DOHH2 (cell line): ENCODE data around the gene POLK.

Experiments used
- H3F3A ChIP-seq: fragments of 200-600 bp; sonication (generic), shearing (Covaris generic); 2 replicates; pipeline ENCODE4 v1.6.0; 2016; ENCODE audit warnings: antibody characterized with exemption, mild to moderate bottlenecking; ENCODE audit not compliant: control insufficient read depth, insufficient read depth
- H3K27ac ChIP-seq: fragments of 200-600 bp; sonication (generic); 2 replicates; pipeline ENCODE4 v1.5.1; 2014; ENCODE audit warnings: low read depth, mild to moderate bottlenecking, low read length, moderate library complexity
- H3K27me3 ChIP-seq: fragments of 200-600 bp; sonication (generic); 2 replicates; pipeline ENCODE4 v1.6.1; 2014; ENCODE audit warnings: mild to moderate bottlenecking, low read length, mixed read lengths; ENCODE audit not compliant: control insufficient read depth
- H3K36me3 ChIP-seq: fragments of 200-600 bp; sonication (generic); 2 replicates; pipeline ENCODE4 v1.6.1; 2014; ENCODE audit warnings: mild to moderate bottlenecking, low read length, moderate library complexity, mixed read lengths; ENCODE audit not compliant: control insufficient read depth
- H3K4me1 ChIP-seq: fragments of 200-600 bp; sonication (generic); 2 replicates; pipeline ENCODE4 v1.6.1; 2014; ENCODE audit warnings: mild to moderate bottlenecking, low read length, mixed read lengths; ENCODE audit not compliant: control insufficient read depth
- H3K4me2 ChIP-seq: fragments of 200-600 bp; sonication (generic); 2 replicates; pipeline ENCODE4 v1.6.0; 2014; ENCODE audit warnings: mild to moderate bottlenecking, low read length, moderate library complexity
- H3K4me3 ChIP-seq: fragments of 200-600 bp; sonication (generic); 2 replicates; pipeline ENCODE4 v1.5.1; 2014; ENCODE audit warnings: mild to moderate bottlenecking, low read length, mixed read lengths
- H3K79me2 ChIP-seq: fragments of 200-600 bp; sonication (generic); 2 replicates; pipeline ENCODE4 v1.6.1; 2014; ENCODE audit warnings: mild to moderate bottlenecking, low read length, mixed read lengths; ENCODE audit not compliant: control insufficient read depth
- H3K9me2 ChIP-seq: fragments of 200-600 bp; sonication (generic); replicated peaks from 2 replicates; pipeline ENCODE4 v1.6.1; 2014; ENCODE audit warnings: mild to moderate bottlenecking, low read length, mixed read lengths; ENCODE audit not compliant: control insufficient read depth
- H3K9me3 ChIP-seq: fragments of 200-600 bp; sonication (generic); 2 replicates; pipeline ENCODE4 v1.6.1; 2014; ENCODE audit warnings: antibody characterized with exemption, low read length, mixed read lengths; ENCODE audit not compliant: control insufficient read depth, insufficient read depth
- H4K20me1 ChIP-seq: fragments of 200-600 bp; sonication (generic); 2 replicates; pipeline ENCODE4 v1.6.0; 2014; ENCODE audit warnings: low read depth, mild to moderate bottlenecking, antibody characterized with exemption, low read length, moderate library complexity; ENCODE audit not compliant: control insufficient read depth, insufficient read depth
- CTCF ChIP-seq: fragments of 200-600 bp; sonication (generic); IDR thresholded peaks from one replicate; pipeline ENCODE4 v1.5.1; 2014; ENCODE audit warnings: antibody characterized with exemption, mild to moderate bottlenecking, low read depth, low read length; ENCODE audit not compliant: poor library complexity, severe bottlenecking
- EZH2phosphoT487 ChIP-seq: fragments of 200-600 bp; sonication (generic); IDR thresholded peaks from 2 replicates; pipeline ENCODE4 v1.6.1; 2017; ENCODE audit warnings: borderline replicate concordance, mild to moderate bottlenecking, antibody characterized with exemption, low read length, moderate library complexity, mixed read lengths

POLK gene

GRCh38 chr5:75616971-75617621 is 105.4 kb downstream of the POLK start:
- Histone ChIP-seq H3K79me2 (no peaks in the 10 kb centered on the region), H3F3A (no peaks in the 10 kb centered on the region), H3K4me3 (no peak overlapping the region), H3K27me3 (no peaks in the 10 kb centered on the region; the same call in 1 of the 2 replicates), H3K9me3 (no peaks in the 10 kb centered on the region), H3K4me1 (no peaks in the 10 kb centered on the region), H3K9me2 (no peaks in the 10 kb centered on the region), H3K36me3 (no peaks in the 10 kb centered on the region), H3K4me2 (no peak overlapping the region), H3K27ac (no peak overlapping the region), H4K20me1 (no peaks in the 10 kb centered on the region)
- TF ChIP-seq CTCF (no peak), EZH2phosphoT487 (no peak)

DNA sequence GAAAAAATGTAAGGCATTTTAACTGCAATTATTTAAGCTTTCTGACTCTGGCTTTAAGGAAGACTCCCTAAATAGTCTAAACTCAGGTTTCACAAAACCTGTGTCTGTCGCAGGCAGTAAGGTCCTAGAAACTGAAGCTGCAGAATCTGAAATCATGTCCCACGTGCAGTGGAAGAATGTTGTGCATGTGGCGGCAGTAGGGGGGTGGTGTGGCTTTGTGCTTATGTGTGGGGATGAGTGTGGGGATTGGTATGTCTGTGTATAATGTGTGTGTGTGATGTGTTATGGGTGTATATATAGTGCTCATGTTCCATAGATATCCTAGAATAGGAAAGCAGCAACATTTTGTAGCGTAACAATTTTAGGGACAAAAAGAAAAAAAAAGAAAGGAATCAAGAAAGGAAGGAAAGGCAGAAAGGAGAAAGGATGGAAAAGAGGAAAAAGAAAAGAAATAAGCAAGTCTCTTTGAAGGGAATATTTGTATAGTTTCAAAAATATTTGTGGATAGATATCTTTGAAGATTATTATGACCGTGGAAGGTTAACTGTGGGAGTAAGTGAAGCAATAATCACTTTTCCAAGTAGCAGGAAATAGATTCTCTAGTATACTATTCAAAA is 106.2 kb downstream of the POLK start:
- Histone ChIP-seq H3K9me2 (no peaks in the 10 kb centered on the region), H3K36me3 (no peaks in the 10 kb centered on the region), H3K4me3 (no peak overlapping the region), H3K4me1 (no peaks in the 10 kb centered on the region), H4K20me1 (no peaks in the 10 kb centered on the region), H3F3A (no peaks in the 10 kb centered on the region), H3K4me2 (no peak overlapping the region), H3K9me3 (no peaks in the 10 kb centered on the region), H3K79me2 (no peaks in the 10 kb centered on the region), H3K27me3 (no peaks in the 10 kb centered on the region; the same call in 1 of the 2 replicates), H3K27ac (no peak overlapping the region)
- TF ChIP-seq EZH2phosphoT487, result no peak
- TF ChIP-seq CTCF, result no peak

- Histone ChIP-seq H3K9me3 (no peaks in the 10 kb centered on the region), H3K4me1 (no peaks in the 10 kb centered on the region), H3K36me3 (no peaks in the 10 kb centered on the region), H4K20me1 (no peaks in the 10 kb centered on the region), H3K9me2 (no peaks in the 10 kb centered on the region), H3K79me2 (no peaks in the 10 kb centered on the region), H3K27ac (no peak overlapping the region), H3F3A (no peaks in the 10 kb centered on the region), H3K4me3 (no peak overlapping the region), H3K4me2 (no peak overlapping the region), H3K27me3 (no peaks in the 10 kb centered on the region)
- no peak for TF ChIP-seq CTCF
These were observed 108.7 kb downstream of the POLK start for GRCh38 chr5:75620184-75620959.
